ENCODE results near the gene OR2B2.

- TF ChIP-seq, protein P1, sequence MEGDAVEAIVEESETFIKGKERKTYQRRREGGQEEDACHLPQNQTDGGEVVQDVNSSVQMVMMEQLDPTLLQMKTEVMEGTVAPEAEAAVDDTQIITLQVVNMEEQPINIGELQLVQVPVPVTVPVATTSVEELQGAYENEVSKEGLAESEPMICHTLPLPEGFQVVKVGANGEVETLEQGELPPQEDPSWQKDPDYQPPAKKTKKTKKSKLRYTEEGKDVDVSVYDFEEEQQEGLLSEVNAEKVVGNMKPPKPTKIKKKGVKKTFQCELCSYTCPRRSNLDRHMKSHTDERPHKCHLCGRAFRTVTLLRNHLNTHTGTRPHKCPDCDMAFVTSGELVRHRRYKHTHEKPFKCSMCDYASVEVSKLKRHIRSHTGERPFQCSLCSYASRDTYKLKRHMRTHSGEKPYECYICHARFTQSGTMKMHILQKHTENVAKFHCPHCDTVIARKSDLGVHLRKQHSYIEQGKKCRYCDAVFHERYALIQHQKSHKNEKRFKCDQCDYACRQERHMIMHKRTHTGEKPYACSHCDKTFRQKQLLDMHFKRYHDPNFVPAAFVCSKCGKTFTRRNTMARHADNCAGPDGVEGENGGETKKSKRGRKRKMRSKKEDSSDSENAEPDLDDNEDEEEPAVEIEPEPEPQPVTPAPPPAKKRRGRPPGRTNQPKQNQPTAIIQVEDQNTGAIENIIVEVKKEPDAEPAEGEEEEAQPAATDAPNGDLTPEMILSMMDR (IDR thresholded peaks at IDR 0.05): no peak
- TF ChIP-seq POLR2A (IDR thresholded peaks at IDR 0.05) (no peak), POLR2AphosphoS5 (IDR thresholded peaks at IDR 0.05) (no peak)
These were observed 46.3 kb downstream of the OR2B2 start for GRCh38 chr6:27865850-27866356.
